H1 (cell line): ENCODE data around the gene LTBP1. TPM values are rescaled to one million over a fixed set of nuclear protein-coding genes. Genes with fewer than 3 reads are reported as not detected.

Experiments
- CTCF ChIA-PET: fragments of 300-600 bp; sonication (Branson Sonifier 250); formaldehyde crosslinking; loops from one replicate; lab custom pipeline; 2021; ENCODE audit not compliant: partially characterized antibody; lab: Charles Lee
- POLR2A ChIA-PET: fragments of 300-600 bp; sonication (Branson Sonifier 250); formaldehyde crosslinking; loops from one replicate; lab custom pipeline; 2021; ENCODE audit warnings: inconsistent platforms; ENCODE audit not compliant: partially characterized antibody; lab: Charles Lee
- DNase-seq, 2 experiments: peaks; one replicate each; pipeline versions ENCODE4 v3.0.0 to v3.0.0-alpha.2; 2010 to 2022; ENCODE audit warnings: low spot score in 2 of 2, low read depth in 1 of 2, mixed read lengths in 1 of 2
- FAIRE-seq: peaks from 2 replicates; lab custom pipeline; 2011; peaks lifted over from hg19 to GRCh38; lab: Jason Lieb, UNC
- H2AFZ ChIP-seq: 2 replicates; pipeline ENCODE4 v1.8.1; 2012; ENCODE audit warnings: low read length, inconsistent platforms
- H2AK5ac ChIP-seq: 2 replicates; pipeline ENCODE4 v1.6.1; 2013; ENCODE audit warnings: low read depth, low read length
- H2BK120ac ChIP-seq: replicated peaks from 2 replicates; pipeline ENCODE3; 2013; ENCODE audit warnings: low read depth, low read length, inconsistent platforms
- H2BK12ac ChIP-seq: 2 replicates; pipeline ENCODE4 v1.6.1; 2013; ENCODE audit warnings: low read depth, low read length
- H2BK15ac ChIP-seq: 2 replicates; pipeline ENCODE4 v1.6.1; 2013; ENCODE audit warnings: low read length
- H2BK20ac ChIP-seq: 2 replicates; pipeline ENCODE4 v1.6.1; 2013; ENCODE audit warnings: low read length
- H2BK5ac ChIP-seq: 2 replicates; pipeline ENCODE4 v1.6.1; 2013; ENCODE audit warnings: low read depth, low read length
- H3K14ac ChIP-seq: 2 replicates; pipeline ENCODE4 v1.6.1; 2013; ENCODE audit warnings: inconsistent platforms; ENCODE audit not compliant: insufficient read length
- H3K18ac ChIP-seq: 2 replicates; pipeline ENCODE4 v1.6.1; 2013; ENCODE audit warnings: low read length; ENCODE audit errors: extremely low read depth
- H3K23ac ChIP-seq: 2 replicates; pipeline ENCODE4 v1.6.1; 2013; ENCODE audit warnings: inconsistent platforms; ENCODE audit not compliant: insufficient read length
- H3K23me2 ChIP-seq: 2 replicates; pipeline ENCODE4 v1.6.1; 2013; ENCODE audit warnings: low read depth, low read length
- H3K27ac ChIP-seq: 2 replicates; pipeline ENCODE4 v1.6.1; 2011; ENCODE audit warnings: low read depth, low read length, inconsistent platforms
- H3K27me3 ChIP-seq, 4 experiments: replicated peaks in 1 of 4; 1 replicate in 1 of 4; 2 replicates in 3 of 4; pipeline versions ENCODE4 v1.6.1 to v1.8.1; 2011 to 2013; ENCODE audit warnings: low read length in 3 of 4, mild to moderate bottlenecking in 3 of 4, inconsistent platforms in 2 of 4, mixed read lengths in 2 of 4, moderate library complexity in 1 of 4; ENCODE audit not compliant: control insufficient read depth in 3 of 4, insufficient read depth in 3 of 4; ENCODE audit errors: extremely low read depth in 1 of 4
- H3K36me3 ChIP-seq, 4 experiments: 2 replicates each; pipeline versions ENCODE4 v1.6.1 to v1.8.1; 2011 to 2013; ENCODE audit warnings: mild to moderate bottlenecking in 4 of 4, low read length in 3 of 4, moderate library complexity in 2 of 4, control low read depth in 1 of 4, inconsistent platforms in 1 of 4; ENCODE audit not compliant: insufficient read depth in 4 of 4, control insufficient read depth in 2 of 4
- H3K4ac ChIP-seq: replicated peaks from 2 replicates; pipeline ENCODE3; 2013; ENCODE audit warnings: low read length, low read depth, mixed read lengths, inconsistent platforms; ENCODE audit not compliant: insufficient read length
- H3K4me1 ChIP-seq, 4 experiments: replicated peaks in 1 of 4; 1 replicate in 1 of 4; 2 replicates in 3 of 4; pipeline versions ENCODE4 v1.6.1 to v1.8.1; 2011 to 2013; ENCODE audit warnings: low read length in 3 of 4, inconsistent platforms in 2 of 4, mixed read lengths in 1 of 4; ENCODE audit not compliant: insufficient read depth in 4 of 4, control insufficient read depth in 3 of 4
- H3K4me2 ChIP-seq, 2 experiments: 2 replicates each; pipeline versions ENCODE4 v1.6.1 to v1.8.1; 2011 to 2013; ENCODE audit warnings: low read depth in 2 of 2, low read length in 2 of 2, control low read depth in 1 of 2, inconsistent platforms in 1 of 2, mild to moderate bottlenecking in 1 of 2; ENCODE audit not compliant: insufficient read depth in 1 of 2
- H3K4me3 ChIP-seq, 4 experiments: fragments of 200-600, 300-600 bp in 1 of 4; sonication (generic), shearing (Covaris generic), sonication (Bioruptor Twin) in 1 of 4; 2 replicates each; pipeline versions ENCODE4 v1.5.1 to v1.8.1; 2011 to 2016; ENCODE audit warnings: low read length in 4 of 4, low read depth in 3 of 4, control low read depth in 2 of 4, inconsistent platforms in 2 of 4, mild to moderate bottlenecking in 2 of 4, mixed read lengths in 1 of 4, moderate library complexity in 1 of 4; ENCODE audit not compliant: insufficient read depth in 2 of 4; ENCODE audit errors: extremely low read depth in 1 of 4
- H3K56ac ChIP-seq: replicated peaks from 2 replicates; pipeline ENCODE3; 2013; ENCODE audit warnings: low read depth, mild to moderate bottlenecking, mixed read lengths, low read length, inconsistent platforms; ENCODE audit not compliant: insufficient read length
- H3K79me1 ChIP-seq: 2 replicates; pipeline ENCODE4 v1.6.1; 2013; ENCODE audit warnings: low read depth, low read length, control low read depth
- H3K79me2 ChIP-seq, 2 experiments: 2 replicates each; pipeline versions ENCODE4 v1.6.1 to v1.8.1; 2012 to 2013; ENCODE audit warnings: low read length in 2 of 2, mild to moderate bottlenecking in 2 of 2, inconsistent platforms in 1 of 2; ENCODE audit not compliant: insufficient read depth in 2 of 2, control insufficient read depth in 1 of 2
- H3K9ac ChIP-seq, 4 experiments: replicated peaks in 1 of 4; 1 replicate in 1 of 4; 2 replicates in 3 of 4; pipeline versions ENCODE4 v1.6.1 to v1.8.1; 2011 to 2013; ENCODE audit warnings: low read depth in 3 of 4, low read length in 3 of 4, control low read depth in 2 of 4, mild to moderate bottlenecking in 2 of 4, moderate library complexity in 2 of 4, inconsistent platforms in 1 of 4; ENCODE audit errors: extremely low read depth in 1 of 4
- H3K9me3 ChIP-seq, 2 experiments: 2 replicates each; pipeline versions ENCODE4 v1.6.1 to v1.8.1; 2012 to 2013; ENCODE audit warnings: mild to moderate bottlenecking in 2 of 2, moderate library complexity in 2 of 2, control low read depth in 1 of 2, inconsistent platforms in 1 of 2, low read depth in 1 of 2, low read length in 1 of 2, mixed read lengths in 1 of 2; ENCODE audit not compliant: insufficient read depth in 2 of 2
- H4K20me1 ChIP-seq, 2 experiments: replicated peaks in 1 of 2; 2 replicates each; pipeline versions ENCODE3 to v1.8.1; 2011 to 2013; ENCODE audit warnings: inconsistent platforms in 2 of 2, low read length in 2 of 2, mild to moderate bottlenecking in 1 of 2; ENCODE audit not compliant: insufficient read depth in 2 of 2, control insufficient read depth in 1 of 2
- H4K5ac ChIP-seq: 2 replicates; pipeline ENCODE4 v1.6.1; 2013; ENCODE audit warnings: low read length, low read depth, mixed read lengths, inconsistent platforms; ENCODE audit not compliant: insufficient read length
- H4K8ac ChIP-seq: 2 replicates; pipeline ENCODE4 v1.8.0; 2013; ENCODE audit warnings: mild to moderate bottlenecking, moderate library complexity, low read length, inconsistent platforms; ENCODE audit not compliant: insufficient read depth; ENCODE audit errors: extremely low read depth
- H4K91ac ChIP-seq: replicated peaks from 2 replicates; pipeline ENCODE3; 2013; ENCODE audit warnings: low read length, mixed read lengths, inconsistent platforms; ENCODE audit not compliant: insufficient read length
- BCL11A ChIP-seq, 2 experiments: IDR thresholded peaks; one replicate each; pipeline ENCODE4 v1.6.1; 2011; ENCODE audit warnings: low read depth in 2 of 2, low read length in 2 of 2, mild to moderate bottlenecking in 2 of 2
- CHD1 ChIP-seq: IDR thresholded peaks from 2 replicates; pipeline ENCODE4 v1.6.1; 2012; ENCODE audit warnings: low read depth, low read length, improper control_type of control experiment
- EGR1 ChIP-seq: IDR thresholded peaks from 2 replicates; pipeline ENCODE4 v1.6.1; 2011; ENCODE audit warnings: low read depth, low read length, borderline replicate concordance
- EP300 ChIP-seq, 2 experiments: IDR thresholded peaks; 1 replicate in 1 of 2; 2 replicates in 1 of 2; pipeline ENCODE4 v1.6.1; 2011 to 2012; ENCODE audit warnings: low read depth in 2 of 2, low read length in 2 of 2, mild to moderate bottlenecking in 2 of 2, borderline replicate concordance in 1 of 2, inconsistent platforms in 1 of 2, moderate library complexity in 1 of 2
- GABPA ChIP-seq: IDR thresholded peaks from 2 replicates; pipeline ENCODE4 v1.6.1; 2011; ENCODE audit warnings: mild to moderate bottlenecking, low read length, moderate library complexity, borderline replicate concordance; ENCODE audit not compliant: insufficient read depth
- JUND ChIP-seq: IDR thresholded peaks from 2 replicates; pipeline ENCODE4 v1.6.1; 2011; ENCODE audit warnings: mild to moderate bottlenecking, improper control_type of control experiment, low read length
- KDM5A ChIP-seq: fragments of 200-600 bp; IDR thresholded peaks from 2 replicates; pipeline ENCODE4 v1.7.1; 2012; ENCODE audit warnings: mild to moderate bottlenecking, low read length, inconsistent platforms, mixed read lengths
- POLR2A ChIP-seq, 2 experiments: IDR thresholded peaks; 1 replicate in 1 of 2; 2 replicates in 1 of 2; pipeline ENCODE4 v1.6.1; 2011; ENCODE audit warnings: low read depth in 2 of 2, low read length in 2 of 2, mild to moderate bottlenecking in 2 of 2; ENCODE audit errors: control extremely low read depth in 1 of 2
- SAP30 ChIP-seq: fragments of 300-600 bp; sonication (generic); IDR thresholded peaks from 2 replicates; pipeline ENCODE4 v1.7.1; 2012; ENCODE audit warnings: low read length, moderate library complexity, mild to moderate bottlenecking, inconsistent platforms; ENCODE audit not compliant: insufficient read depth, insufficient replicate concordance
- SP2 ChIP-seq: IDR thresholded peaks from 2 replicates; pipeline ENCODE4 v1.6.1; 2012; ENCODE audit warnings: mild to moderate bottlenecking, low read length, inconsistent platforms
- SRF ChIP-seq: IDR thresholded peaks from 2 replicates; pipeline ENCODE4 v1.6.1; 2011; ENCODE audit warnings: mild to moderate bottlenecking, low read depth, low read length, moderate library complexity
- ZNF274 ChIP-seq: IDR thresholded peaks from 2 replicates; pipeline ENCODE4 v1.7.0; 2012; ENCODE audit warnings: low read length, borderline replicate concordance; ENCODE audit errors: extremely low read depth
- WGBS, 2 experiments: shearing (Covaris generic) in 1 of 2; methylation state at CpG; one replicate each; pipeline versions ENCODE4 v1.1.6 to v1.1.7; 2013 to 2015; ENCODE audit warnings: low lambda C conversion rate in 2 of 2, mixed read lengths in 2 of 2, inconsistent platforms in 1 of 2, low coverage in 1 of 2, missing lambda C conversion rate in 1 of 2; ENCODE audit not compliant: insufficient replicate concordance in 2 of 2, insufficient coverage in 1 of 2, insufficient read length in 1 of 2; ENCODE audit errors: extremely low coverage in 1 of 2, missing lambda C conversion rate in 1 of 2; 5-methylcytosine and 5-hydroxymethylcytosine counted together
- polyA plus RNA-seq, 7 experiments: library from polyadenylated mRNA; depleted of rRNA in 3 of 7; stranded (reverse) in 5 of 7; unstranded in 2 of 7; fragments of >200 nt in 5 of 7; fragments of 200-250 nt in 2 of 7; gene quantifications; 1 replicate in 5 of 7; 2 replicates in 1 of 7; 4 replicates in 1 of 7; pipeline versions ENCODE4 v1.2.1 to v1.2.3, GENCODE V29; 2011 to 2013; ENCODE audit warnings: missing spikeins in 2 of 7, mixed read lengths in 2 of 7
- total RNA-seq: library from RNA; stranded (reverse); fragmentation: NEBNext Ultra II Directional; extraction: Animal tissue kit (Norgen Biotek cat#: 25700); gene quantifications from 2 replicates; pipeline ENCODE4 v1.2.1, GENCODE V29; 2021
- TF ChIP-seq, protein P1 (sequence below): IDR thresholded peaks from 2 replicates; pipeline ENCODE4 v1.6.1; 2011; ENCODE audit warnings: low read length, improper control_type of control experiment
- TF ChIP-seq, protein P2 (sequence below): IDR thresholded peaks from 2 replicates; pipeline ENCODE4 v1.6.1; 2012; ENCODE audit warnings: inconsistent platforms

The LTBP1 gene
- total and polyA plus RNA-seq, 2 of the 8 experiments (the other 6 are each of a cell fraction or from before 2014, with no cell fraction given) = 15.4 to 24.7 TPM

DNA sequence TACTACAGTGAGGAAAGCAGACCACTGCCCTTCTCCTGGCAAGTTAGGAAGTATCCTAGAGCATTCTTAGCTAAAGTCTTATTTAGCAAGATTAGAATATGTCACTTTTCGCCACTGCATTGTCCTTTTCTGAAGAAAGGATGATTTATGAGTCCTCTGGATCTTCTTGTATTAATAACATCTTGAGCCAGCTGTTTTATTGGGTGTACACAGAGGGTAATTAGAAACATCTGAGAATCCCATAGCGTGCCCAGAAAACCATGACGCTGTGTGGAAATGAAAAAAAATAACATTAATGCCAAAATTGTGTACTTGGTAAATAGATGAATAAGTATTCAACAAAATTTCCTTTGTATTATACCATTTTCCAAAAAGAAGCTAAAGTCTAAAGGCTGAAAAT lies 198.7 kb downstream of the LTBP1 start:
- FAIRE-seq (no peak), DNase-seq (no peak)
- Histone ChIP-seq H3K23me2 (no peaks in the 10 kb centered on the region), H2BK20ac (no peak overlapping the region), H2BK12ac (no peak overlapping the region), H2BK120ac (no peak overlapping the region), H3K36me3 (no peaks in the 10 kb centered on the region), H4K91ac (no peak overlapping the region), H3K14ac (no peak overlapping the region), H2AK5ac (no peak overlapping the region), H3K56ac (no peak overlapping the region), H3K79me1 (no peaks in the 10 kb centered on the region), H3K23ac (no peak overlapping the region), H3K27ac (no peak overlapping the region), H3K9me3 (no peaks in the 10 kb centered on the region; a peak in 1 of 4 replicates), H3K4me1 (peaks cover 0 to 4% (median 0%) of the 10 kb centered on the region in 4 experiments; a peak in 1 of 7 replicates), H3K79me2 (no peaks in the 10 kb centered on the region), H3K4me2 (no peak overlapping the region), H4K5ac (no peak overlapping the region), H2AFZ (no peak overlapping the region), H2BK15ac (no peak overlapping the region), H2BK5ac (no peak overlapping the region), H3K4ac (no peak overlapping the region), H3K9ac (no peak overlapping the region), H3K4me3 (no peak overlapping the region), H3K18ac (no peak overlapping the region), H3K27me3 (no peaks in the 10 kb centered on the region), H4K8ac (no peak overlapping the region), H4K20me1 (no peaks in the 10 kb centered on the region)
- WGBS, 2 experiments = 84% methylated on average over 3 of the region's 3 CpGs; no CpG with 5 or more reads in 1 of the 2 experiments
- CTCF ChIA-PET = interaction anchor here (0.6 to 1.4 kb wide), 2 partner anchors 14 to 126 kb away, joined by 3 read pairs; no protein-coding TSS in a partner anchor
- POLR2A ChIA-PET = no interaction called here
- TF ChIP-seq, protein P1, sequence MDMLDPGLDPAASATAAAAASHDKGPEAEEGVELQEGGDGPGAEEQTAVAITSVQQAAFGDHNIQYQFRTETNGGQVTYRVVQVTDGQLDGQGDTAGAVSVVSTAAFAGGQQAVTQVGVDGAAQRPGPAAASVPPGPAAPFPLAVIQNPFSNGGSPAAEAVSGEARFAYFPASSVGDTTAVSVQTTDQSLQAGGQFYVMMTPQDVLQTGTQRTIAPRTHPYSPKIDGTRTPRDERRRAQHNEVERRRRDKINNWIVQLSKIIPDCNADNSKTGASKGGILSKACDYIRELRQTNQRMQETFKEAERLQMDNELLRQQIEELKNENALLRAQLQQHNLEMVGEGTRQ = no peak
- TF ChIP-seq KDM5A (no peak), POLR2A (IDR thresholded peaks at IDR 0.05; ENCODE audit: control extremely low read depth in 1 of 2, low read depth in 2 of 2, low read length in 2 of 2) (no peak), GABPA (no peak), SRF (no peak), JUND (no peak), BCL11A (IDR thresholded peaks at IDR 0.05; ENCODE audit: low read depth in 2 of 2, low read length in 2 of 2) (no peak), EGR1 (no peak), SAP30 (no peak), CHD1 (no peak), SP2 (no peak), ZNF274 (no peak), EP300 (IDR thresholded peaks at IDR 0.05; ENCODE audit: borderline replicate concordance in 1 of 2, low read depth in 2 of 2, low read length in 2 of 2) (no peak)
- TF ChIP-seq, protein P2, sequence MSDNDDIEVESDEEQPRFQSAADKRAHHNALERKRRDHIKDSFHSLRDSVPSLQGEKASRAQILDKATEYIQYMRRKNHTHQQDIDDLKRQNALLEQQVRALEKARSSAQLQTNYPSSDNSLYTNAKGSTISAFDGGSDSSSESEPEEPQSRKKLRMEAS = no peak
